GM23338 (cell line): ENCODE measurements around the gene TYRO3. TPM values are rescaled to one million over a fixed set of nuclear protein-coding genes. Genes with fewer than 3 reads are reported as not detected.

Source experiments
- ATAC-seq: fragments of 200-7000 bp; cut with Tn5 transposase; 3 replicates; pipeline ENCODE4 v1.9.1; 2020
- DNase-seq: peaks from one replicate; pipeline ENCODE4 v3.0.0-alpha.2; 2015; ENCODE audit warnings: low spot score
- H2AFZ ChIP-seq: fragments of 200-600 bp; sonication (generic); 2 replicates; pipeline ENCODE4 v1.8.0; 2016; ENCODE audit warnings: antibody characterized with exemption, mild to moderate bottlenecking, moderate library complexity
- H3F3A ChIP-seq: fragments of 200-600 bp; sonication (generic); replicated peaks from 2 replicates; pipeline ENCODE4 v1.8.0; 2017; ENCODE audit warnings: antibody characterized with exemption, mixed run types, low read depth
- H3K27ac ChIP-seq: fragments of 200-600 bp; sonication (generic); 2 replicates; pipeline ENCODE4 v1.6.1; 2016; ENCODE audit warnings: low read depth
- H3K27me3 ChIP-seq: fragments of 200-600 bp; sonication (generic); 2 replicates; pipeline ENCODE4 v1.8.0; 2016; ENCODE audit warnings: mild to moderate bottlenecking, mixed run types, moderate library complexity; ENCODE audit not compliant: insufficient read depth
- H3K36me3 ChIP-seq: fragments of 200-600 bp; sonication (generic); 2 replicates; pipeline ENCODE4 v1.8.0; 2016; ENCODE audit warnings: mild to moderate bottlenecking; ENCODE audit not compliant: insufficient read depth
- H3K4me1 ChIP-seq: fragments of 200-600 bp; sonication (generic); 2 replicates; pipeline ENCODE4 v1.8.0; 2016; ENCODE audit warnings: mild to moderate bottlenecking, moderate library complexity; ENCODE audit not compliant: insufficient read depth
- H3K4me2 ChIP-seq: fragments of 200-600 bp; sonication (generic); 2 replicates; pipeline ENCODE4 v1.7.1; 2017; ENCODE audit warnings: mixed run types
- H3K4me3 ChIP-seq: fragments of 200-600 bp; sonication (generic); 2 replicates; pipeline ENCODE4 v1.6.1; 2016; ENCODE audit warnings: mixed run types
- H3K79me2 ChIP-seq: fragments of 200-600 bp; sonication (generic); replicated peaks from 2 replicates; pipeline ENCODE4 v1.8.0; 2017; ENCODE audit warnings: mild to moderate bottlenecking; ENCODE audit not compliant: insufficient read depth
- H3K9me2 ChIP-seq: fragments of 200-600 bp; sonication (generic); 2 replicates; pipeline ENCODE4 v1.8.0; 2017; ENCODE audit not compliant: insufficient read depth
- H4K20me1 ChIP-seq: fragments of 200-600 bp; sonication (generic); replicated peaks from 2 replicates; pipeline ENCODE4 v1.8.0; 2017; ENCODE audit warnings: mild to moderate bottlenecking; ENCODE audit not compliant: insufficient read depth
- H3K27ac Mint-ChIP-seq: 2 replicates; pipeline ENCODE4 v1.8.0; 2020; ENCODE audit warnings: inconsistent platforms, mild to moderate bottlenecking, moderate library complexity, mixed read lengths
- H3K27me3 Mint-ChIP-seq: 3 replicates; pipeline ENCODE4 v1.8.0; 2022; ENCODE audit warnings: low read depth, mild to moderate bottlenecking, moderate library complexity, mixed read lengths, inconsistent platforms; ENCODE audit not compliant: insufficient read depth, poor library complexity
- H3K36me3 Mint-ChIP-seq: 3 replicates; pipeline ENCODE4 v1.8.0; 2021; ENCODE audit warnings: low read depth, mild to moderate bottlenecking, inconsistent platforms, moderate library complexity, mixed read lengths
- H3K4me1 Mint-ChIP-seq: 3 replicates; pipeline ENCODE4 v1.8.0; 2020; ENCODE audit warnings: mild to moderate bottlenecking, inconsistent platforms, mixed read lengths
- H3K4me3 Mint-ChIP-seq: 3 replicates; pipeline ENCODE4 v1.8.0; 2021; ENCODE audit warnings: moderate library complexity, mild to moderate bottlenecking, inconsistent platforms, mixed read lengths
- H3K9me3 Mint-ChIP-seq: 3 replicates; pipeline ENCODE4 v1.8.0; 2020; ENCODE audit warnings: moderate library complexity, mild to moderate bottlenecking, inconsistent platforms, mixed read lengths
- CREB1 ChIP-seq: fragments of 250-450 bp; sonication (Bioruptor Pico); IDR thresholded peaks from 2 replicates; pipeline ENCODE4 v1.5.0; 2020; ENCODE audit warnings: low read depth, mild to moderate bottlenecking, moderate library complexity
- EZH2 ChIP-seq: fragments of 200-600 bp; sonication (generic); IDR thresholded peaks from one replicate; pipeline ENCODE4 v1.8.0; 2017; ENCODE audit warnings: antibody characterized with exemption, mild to moderate bottlenecking, low read depth; ENCODE audit not compliant: unreplicated experiment
- EZH2phosphoT487 ChIP-seq: fragments of 200-600 bp; sonication (generic); IDR thresholded peaks from one replicate; pipeline ENCODE4 v1.8.1; 2018; ENCODE audit warnings: antibody characterized with exemption; ENCODE audit not compliant: unreplicated experiment
- JUNB ChIP-seq: IDR thresholded peaks from one replicate; pipeline ENCODE4 v1.6.1; 2016; ENCODE audit warnings: antibody characterized with exemption; ENCODE audit not compliant: unreplicated experiment
- NANOG ChIP-seq: IDR thresholded peaks from 2 replicates; pipeline ENCODE4 v1.6.1; 2016; ENCODE audit warnings: antibody characterized with exemption, borderline replicate concordance
- POLR2AphosphoS5 ChIP-seq: IDR thresholded peaks from 2 replicates; pipeline ENCODE4 v1.6.1; 2016; ENCODE audit warnings: antibody characterized with exemption, low read depth
- REST ChIP-seq: IDR thresholded peaks from one replicate; pipeline ENCODE4 v1.6.1; 2018; ENCODE audit warnings: antibody characterized with exemption; ENCODE audit not compliant: unreplicated experiment
- STAT1 ChIP-seq: IDR thresholded peaks from one replicate; pipeline ENCODE4 v1.6.1; 2016; ENCODE audit warnings: antibody characterized with exemption; ENCODE audit not compliant: unreplicated experiment
- ZNF114 ChIP-seq: fragments of 250-450 bp; sonication (Bioruptor Pico); IDR thresholded peaks from 2 replicates; pipeline ENCODE4 v1.5.0; 2020; ENCODE audit warnings: mild to moderate bottlenecking, moderate library complexity
- ZNF331 ChIP-seq: fragments of 250-450 bp; sonication (Bioruptor Pico); IDR thresholded peaks from 2 replicates; pipeline ENCODE4 v1.5.0; 2020; ENCODE audit warnings: low read depth, mild to moderate bottlenecking, moderate library complexity
- polyA plus RNA-seq: library from polyadenylated mRNA; unstranded; fragments of >200 nt; fragmentation: Nextera tagmentation; extraction: Ambion mirVana; gene quantifications from 2 replicates; pipeline ENCODE4 v1.2.1, GENCODE V29; 2016
- total RNA-seq: library from RNA; depleted of rRNA; stranded (reverse); fragments of >200 nt; shearing (Covaris generic); gene quantifications from 2 replicates; pipeline ENCODE4 v1.2.3, GENCODE V29; 2014
- TF ChIP-seq, protein P1 (sequence below), 2 experiments: fragments of 200-600 bp in 1 of 2; sonication (generic) in 1 of 2; conservative IDR thresholded peaks; 2 replicates each; pipeline versions ENCODE4 v1.5.1 to v1.6.1; 2016 to 2017; ENCODE audit warnings: antibody characterized with exemption in 2 of 2, low read depth in 2 of 2, mild to moderate bottlenecking in 2 of 2, moderate library complexity in 1 of 2
- TF ChIP-seq, protein P2 (sequence below): fragments of 250-450 bp; sonication (Bioruptor Pico); IDR thresholded peaks from 2 replicates; pipeline ENCODE4 v1.5.0; 2020; ENCODE audit warnings: mild to moderate bottlenecking, moderate library complexity
- TF ChIP-seq, protein P3 (sequence below): IDR thresholded peaks from 2 replicates; pipeline ENCODE4 v1.6.1; 2016; ENCODE audit warnings: antibody characterized with exemption

TYRO3 gene
- total and polyA plus RNA-seq, 2 experiments from 2014 or later = 32.6 to 61.0 TPM

DNA sequence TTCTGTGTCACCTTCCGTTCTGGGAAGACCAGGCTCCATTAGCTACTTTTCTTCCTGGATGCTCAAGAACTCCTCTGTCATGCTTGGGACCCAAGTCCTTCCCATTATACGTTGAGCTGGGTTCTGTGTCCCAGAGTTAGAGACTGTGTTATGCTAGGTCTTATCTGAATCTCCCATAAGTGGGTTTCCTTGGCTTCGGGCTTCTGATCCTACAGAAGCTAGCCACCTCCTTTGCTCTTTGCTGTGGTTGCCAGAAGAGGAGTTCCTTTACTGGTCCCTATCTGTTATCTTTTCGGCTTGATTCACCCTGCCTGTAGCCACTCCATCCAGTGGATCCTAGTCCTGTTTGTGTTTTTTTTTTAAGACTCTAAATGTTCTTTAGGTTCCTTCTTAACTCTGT lies 38.0 kb downstream of the TYRO3 start:
- H3K27me3 Mint-ChIP-seq = peaks cover 4% of the 10 kb centered on the region
- no peak overlapping the region for H2AFZ ChIP-seq
- peaks cover 3% of the 10 kb centered on the region; the same call in 1 of the 3 replicates for H3K9me3 Mint-ChIP-seq
- no peaks in the 10 kb centered on the region for H3F3A ChIP-seq
- no peaks in the 10 kb centered on the region for H3K9me2 ChIP-seq
- DNase-seq (no peak), ATAC-seq (no peak)
- H3K27me3 ChIP-seq = no peaks in the 10 kb centered on the region
- H3K27ac Mint-ChIP-seq = no peak overlapping the region
- no peak overlapping the region for H3K27ac ChIP-seq
- H3K36me3 Mint-ChIP-seq = no peaks in the 10 kb centered on the region
- H4K20me1 ChIP-seq = no peaks in the 10 kb centered on the region
- H3K4me1 Mint-ChIP-seq = peaks cover 4% of the 10 kb centered on the region; the same call in 1 of the 3 replicates
- no peak overlapping the region for H3K4me3 ChIP-seq
- H3K4me1 ChIP-seq = no peaks in the 10 kb centered on the region
- no peak overlapping the region for H3K4me2 ChIP-seq
- H3K36me3 ChIP-seq = no peaks in the 10 kb centered on the region
- no peak overlapping the region for H3K4me3 Mint-ChIP-seq
- no peaks in the 10 kb centered on the region for H3K79me2 ChIP-seq
- no peak for TF ChIP-seq REST
- no peak for TF ChIP-seq CREB1 (CRISPR knock-in tag)
- TF ChIP-seq, protein P1, sequence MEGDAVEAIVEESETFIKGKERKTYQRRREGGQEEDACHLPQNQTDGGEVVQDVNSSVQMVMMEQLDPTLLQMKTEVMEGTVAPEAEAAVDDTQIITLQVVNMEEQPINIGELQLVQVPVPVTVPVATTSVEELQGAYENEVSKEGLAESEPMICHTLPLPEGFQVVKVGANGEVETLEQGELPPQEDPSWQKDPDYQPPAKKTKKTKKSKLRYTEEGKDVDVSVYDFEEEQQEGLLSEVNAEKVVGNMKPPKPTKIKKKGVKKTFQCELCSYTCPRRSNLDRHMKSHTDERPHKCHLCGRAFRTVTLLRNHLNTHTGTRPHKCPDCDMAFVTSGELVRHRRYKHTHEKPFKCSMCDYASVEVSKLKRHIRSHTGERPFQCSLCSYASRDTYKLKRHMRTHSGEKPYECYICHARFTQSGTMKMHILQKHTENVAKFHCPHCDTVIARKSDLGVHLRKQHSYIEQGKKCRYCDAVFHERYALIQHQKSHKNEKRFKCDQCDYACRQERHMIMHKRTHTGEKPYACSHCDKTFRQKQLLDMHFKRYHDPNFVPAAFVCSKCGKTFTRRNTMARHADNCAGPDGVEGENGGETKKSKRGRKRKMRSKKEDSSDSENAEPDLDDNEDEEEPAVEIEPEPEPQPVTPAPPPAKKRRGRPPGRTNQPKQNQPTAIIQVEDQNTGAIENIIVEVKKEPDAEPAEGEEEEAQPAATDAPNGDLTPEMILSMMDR (conservative IDR thresholded peaks at IDR 0.05; ENCODE audit: low read depth in 2 of 2) = no peak
- TF ChIP-seq STAT1 = no peak
- TF ChIP-seq NANOG = no peak
- no peak for TF ChIP-seq JUNB
- TF ChIP-seq, protein P2, sequence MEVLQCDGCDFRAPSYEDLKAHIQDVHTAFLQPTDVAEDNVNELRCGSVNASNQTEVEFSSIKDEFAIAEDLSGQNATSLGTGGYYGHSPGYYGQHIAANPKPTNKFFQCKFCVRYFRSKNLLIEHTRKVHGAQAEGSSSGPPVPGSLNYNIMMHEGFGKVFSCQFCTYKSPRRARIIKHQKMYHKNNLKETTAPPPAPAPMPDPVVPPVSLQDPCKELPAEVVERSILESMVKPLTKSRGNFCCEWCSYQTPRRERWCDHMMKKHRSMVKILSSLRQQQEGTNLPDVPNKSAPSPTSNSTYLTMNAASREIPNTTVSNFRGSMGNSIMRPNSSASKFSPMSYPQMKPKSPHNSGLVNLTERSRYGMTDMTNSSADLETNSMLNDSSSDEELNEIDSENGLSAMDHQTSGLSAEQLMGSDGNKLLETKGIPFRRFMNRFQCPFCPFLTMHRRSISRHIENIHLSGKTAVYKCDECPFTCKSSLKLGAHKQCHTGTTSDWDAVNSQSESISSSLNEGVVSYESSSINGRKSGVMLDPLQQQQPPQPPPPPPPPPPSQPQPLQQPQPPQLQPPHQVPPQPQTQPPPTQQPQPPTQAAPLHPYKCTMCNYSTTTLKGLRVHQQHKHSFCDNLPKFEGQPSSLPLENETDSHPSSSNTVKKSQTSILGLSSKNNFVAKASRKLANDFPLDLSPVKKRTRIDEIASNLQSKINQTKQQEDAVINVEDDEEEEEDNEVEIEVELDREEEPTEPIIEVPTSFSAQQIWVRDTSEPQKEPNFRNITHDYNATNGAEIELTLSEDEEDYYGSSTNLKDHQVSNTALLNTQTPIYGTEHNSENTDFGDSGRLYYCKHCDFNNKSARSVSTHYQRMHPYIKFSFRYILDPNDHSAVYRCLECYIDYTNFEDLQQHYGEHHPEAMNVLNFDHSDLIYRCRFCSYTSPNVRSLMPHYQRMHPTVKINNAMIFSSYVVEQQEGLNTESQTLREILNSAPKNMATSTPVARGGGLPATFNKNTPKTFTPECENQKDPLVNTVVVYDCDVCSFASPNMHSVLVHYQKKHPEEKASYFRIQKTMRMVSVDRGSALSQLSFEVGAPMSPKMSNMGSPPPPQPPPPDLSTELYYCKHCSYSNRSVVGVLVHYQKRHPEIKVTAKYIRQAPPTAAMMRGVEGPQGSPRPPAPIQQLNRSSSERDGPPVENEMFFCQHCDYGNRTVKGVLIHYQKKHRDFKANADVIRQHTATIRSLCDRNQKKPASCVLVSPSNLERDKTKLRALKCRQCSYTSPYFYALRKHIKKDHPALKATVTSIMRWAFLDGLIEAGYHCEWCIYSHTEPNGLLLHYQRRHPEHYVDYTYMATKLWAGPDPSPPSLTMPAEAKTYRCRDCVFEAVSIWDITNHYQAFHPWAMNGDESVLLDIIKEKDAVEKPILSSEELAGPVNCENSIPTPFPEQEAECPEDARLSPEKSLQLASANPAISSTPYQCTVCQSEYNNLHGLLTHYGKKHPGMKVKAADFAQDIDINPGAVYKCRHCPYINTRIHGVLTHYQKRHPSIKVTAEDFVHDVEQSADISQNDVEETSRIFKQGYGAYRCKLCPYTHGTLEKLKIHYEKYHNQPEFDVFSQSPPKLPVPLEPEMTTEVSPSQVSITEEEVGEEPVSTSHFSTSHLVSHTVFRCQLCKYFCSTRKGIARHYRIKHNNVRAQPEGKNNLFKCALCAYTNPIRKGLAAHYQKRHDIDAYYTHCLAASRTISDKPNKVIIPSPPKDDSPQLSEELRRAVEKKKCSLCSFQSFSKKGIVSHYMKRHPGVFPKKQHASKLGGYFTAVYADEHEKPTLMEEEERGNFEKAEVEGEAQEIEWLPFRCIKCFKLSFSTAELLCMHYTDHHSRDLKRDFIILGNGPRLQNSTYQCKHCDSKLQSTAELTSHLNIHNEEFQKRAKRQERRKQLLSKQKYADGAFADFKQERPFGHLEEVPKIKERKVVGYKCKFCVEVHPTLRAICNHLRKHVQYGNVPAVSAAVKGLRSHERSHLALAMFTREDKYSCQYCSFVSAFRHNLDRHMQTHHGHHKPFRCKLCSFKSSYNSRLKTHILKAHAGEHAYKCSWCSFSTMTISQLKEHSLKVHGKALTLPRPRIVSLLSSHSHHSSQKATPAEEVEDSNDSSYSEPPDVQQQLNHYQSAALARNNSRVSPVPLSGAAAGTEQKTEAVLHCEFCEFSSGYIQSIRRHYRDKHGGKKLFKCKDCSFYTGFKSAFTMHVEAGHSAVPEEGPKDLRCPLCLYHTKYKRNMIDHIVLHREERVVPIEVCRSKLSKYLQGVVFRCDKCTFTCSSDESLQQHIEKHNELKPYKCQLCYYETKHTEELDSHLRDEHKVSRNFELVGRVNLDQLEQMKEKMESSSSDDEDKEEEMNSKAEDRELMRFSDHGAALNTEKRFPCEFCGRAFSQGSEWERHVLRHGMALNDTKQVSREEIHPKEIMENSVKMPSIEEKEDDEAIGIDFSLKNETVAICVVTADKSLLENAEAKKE (CRISPR knock-in tag) = no peak
- no peak for TF ChIP-seq ZNF331 (CRISPR knock-in tag)
- TF ChIP-seq ZNF114 (CRISPR knock-in tag) = no peak
- no peak for TF ChIP-seq EZH2phosphoT487
- no peak for TF ChIP-seq POLR2AphosphoS5
- TF ChIP-seq, protein P3, sequence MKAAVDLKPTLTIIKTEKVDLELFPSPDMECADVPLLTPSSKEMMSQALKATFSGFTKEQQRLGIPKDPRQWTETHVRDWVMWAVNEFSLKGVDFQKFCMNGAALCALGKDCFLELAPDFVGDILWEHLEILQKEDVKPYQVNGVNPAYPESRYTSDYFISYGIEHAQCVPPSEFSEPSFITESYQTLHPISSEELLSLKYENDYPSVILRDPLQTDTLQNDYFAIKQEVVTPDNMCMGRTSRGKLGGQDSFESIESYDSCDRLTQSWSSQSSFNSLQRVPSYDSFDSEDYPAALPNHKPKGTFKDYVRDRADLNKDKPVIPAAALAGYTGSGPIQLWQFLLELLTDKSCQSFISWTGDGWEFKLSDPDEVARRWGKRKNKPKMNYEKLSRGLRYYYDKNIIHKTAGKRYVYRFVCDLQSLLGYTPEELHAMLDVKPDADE = no peak
- TF ChIP-seq EZH2 = no peak
